Right lobe of liver (tissue), 6 donors: Measurements from ENCODE around the gene OR52I2. TPM values are rescaled to one million over a fixed set of nuclear protein-coding genes. Genes with fewer than 3 reads are reported as not detected.

Experiments used
- ATAC-seq, 4 donors: fragments of 200-7000 bp; cut with Tn5 transposase; one replicate each; pipeline ENCODE4 v1.9.1; 2020; ENCODE audit warnings: mild to moderate bottlenecking in 4 of 4, moderate library complexity in 4 of 4
- DNase-seq, 3 donors: peaks; one replicate each; pipeline ENCODE4 v3.0.0-alpha.2; 2020
- H3K27ac ChIP-seq, 3 donors: fragments of 200-600 bp; one replicate each; pipeline ENCODE4 v1.8.0; 2022
- H3K27me3 ChIP-seq, 2 donors: fragments of 200-600 bp; one replicate each; pipeline ENCODE4 v1.8.0; 2022
- H3K36me3 ChIP-seq, 4 donors: fragments of 200-600 bp; sonication (generic) in 1 of 4; one replicate each; pipeline versions ENCODE4 v1.5.1 to v1.8.0; 2017 to 2022; ENCODE audit warnings: control low read depth in 1 of 4
- H3K4me1 ChIP-seq, 4 donors: fragments of 200-600 bp; sonication (generic) in 1 of 4; one replicate each; pipeline versions ENCODE4 v1.5.1 to v1.8.0; 2017 to 2022; ENCODE audit warnings: control low read depth in 1 of 4
- H3K4me3 ChIP-seq, 3 donors: fragments of 200-600 bp; one replicate each; pipeline ENCODE4 v1.8.0; 2022
- H3K9me3 ChIP-seq, 4 donors: fragments of 200-600 bp; sonication (generic) in 1 of 4; one replicate each; pipeline versions ENCODE4 v1.5.1 to v1.8.0; 2017 to 2022; ENCODE audit warnings: control low read depth in 1 of 4
- CTCF ChIP-seq, 4 donors: fragments of 200-600 bp in 3 of 4; fragments of 450-650 bp in 1 of 4; IDR thresholded peaks; one replicate each; pipeline versions ENCODE4 v1.5.1 to v1.8.0; 2016 to 2022; ENCODE audit warnings: antibody characterized with exemption in 4 of 4, mild to moderate bottlenecking in 2 of 4
- POLR2A ChIP-seq: fragments of 450-650 bp; IDR thresholded peaks from one replicate; pipeline ENCODE4 v1.6.1; 2017; ENCODE audit warnings: antibody characterized with exemption, mild to moderate bottlenecking
- WGBS: methylation state at CpG from one replicate; pipeline ENCODE4 v1.1.6; 2018; ENCODE audit warnings: low coverage, low lambda C conversion rate; ENCODE audit not compliant: insufficient coverage; ENCODE audit errors: missing lambda C conversion rate; 5-methylcytosine and 5-hydroxymethylcytosine counted together
- intact Hi-C, 2 donors: fragments of 100-400 bp; cut with DNase I; formaldehyde crosslinking; loops; one replicate each; pipeline versions ENCODE4 v1.11.2 to v1.14.1; 2022
- total RNA-seq, 6 experiments: library from RNA; depleted of rRNA in 2 of 6; stranded (reverse); fragments of >200 nt in 2 of 6; fragmentation: NEBNext Ultra II Directional in 3 of 6; extraction: Animal tissue kit (Norgen Biotek cat#: 25700) in 3 of 6; gene quantifications; one replicate each; pipeline versions ENCODE4 v1.1.0 to v1.2.4, GENCODE V29; 2016 to 2023
- donor health status: DM: no; HTN: yes; CAD: no.
- donor health status: DM: no; HTN: no; CAD: no.
- donor health status: DM: no; HTN: no; CAD: no.
- donor health status: DM: no; HTN: yes; CAD: no.
- donor health status: DM: no; HTN: yes; CAD: no.

The OR52I2 gene
- total RNA-seq, 6 experiments from 2014 or later, result not detected

- Histone ChIP-seq H3K9me3 (no peaks in the 10 kb centered on the region), H3K4me3 (peak within 1 kb of the TSS; percentile 66 to 82 (median 76)), H3K4me1 (peaks cover 0 to 19% (median 0%) of the 10 kb centered on the region in 4 donors), H3K36me3 (peaks cover 0 to 8% (median 0%) of the 10 kb centered on the region in 4 donors), H3K27ac (peak within 1 kb of the TSS; percentile 77 to 80 (median 77)), H3K27me3 (no peaks in the 10 kb centered on the region)
- 5% methylated on average over 22 of the region's 43 CpGs for WGBS
- TF ChIP-seq CTCF (IDR thresholded peaks at IDR 0.05) (peak in 3 of 4 donors; percentile 6 to 12 (median 7)), POLR2A (peak; percentile 90)
- peak; percentile 97 to 98 (median 98) for DNase-seq
- ATAC-seq, result peak; percentile 99 to 100 (median 99)
- intact Hi-C loops, result no loop called here
These were observed 26.5 kb downstream of the OR52I2 start, which contains the start of gene TRIM68 for GRCh38 chr11:4607781-4608666. Gene TRIM68, minus strand, starts transcription at chr11:4608231. Its CDS starts 2,727 bp downstream, at chr11:4605504.

DNA sequence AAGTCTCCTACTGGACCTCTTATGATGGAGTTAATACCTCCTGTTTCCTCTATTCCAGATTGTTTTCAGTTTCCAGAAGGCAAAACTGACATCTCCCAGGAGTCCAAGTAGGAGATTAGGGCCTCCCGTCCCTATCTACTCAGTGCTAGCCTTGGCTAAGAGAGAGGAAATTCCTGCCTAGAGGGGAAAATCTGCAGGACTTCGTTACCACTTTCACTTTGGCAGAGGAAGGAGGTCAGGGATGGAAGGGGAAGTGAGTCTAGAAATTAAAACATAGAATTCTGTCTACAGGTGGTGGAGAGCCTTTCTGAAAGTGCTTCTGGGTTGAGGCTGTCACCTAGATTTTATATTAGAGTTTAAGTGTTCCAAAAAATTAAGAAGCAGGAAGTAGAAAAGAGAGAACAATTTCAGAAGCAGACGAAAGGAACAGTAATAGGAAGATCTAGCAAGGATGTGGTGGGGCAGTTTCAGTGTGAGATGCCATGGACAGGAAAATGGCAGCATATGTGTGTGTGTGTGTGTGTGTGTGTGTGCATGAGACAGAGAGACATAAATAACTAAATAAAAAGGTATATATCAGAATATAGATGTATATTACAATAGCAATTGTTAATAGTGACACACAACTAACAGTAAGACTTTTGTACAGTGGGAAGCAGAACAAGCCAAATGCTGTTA, 28.9 kb downstream of the OR52I2 start:
- 18% methylated on average over 3 of the region's 3 CpGs for WGBS
- intact Hi-C loops, result no loop called here
- ATAC-seq (no peak), DNase-seq (no peak)
- no peaks in the 10 kb centered on the region for H3K27me3 ChIP-seq
- H3K4me3 ChIP-seq, result no peak overlapping the region
- H3K36me3 ChIP-seq, result no peaks in the 10 kb centered on the region
- no peak overlapping the region for H3K27ac ChIP-seq
- peaks cover 0 to 12% (median 0%) of the 10 kb centered on the region in 4 donors for H3K4me1 ChIP-seq
- no peak for TF ChIP-seq CTCF (IDR thresholded peaks at IDR 0.05)
- TF ChIP-seq POLR2A, result no peak
- no peaks in the 10 kb centered on the region for H3K9me3 ChIP-seq

GRCh38 chr11:4611986-4612385, 30.4 kb downstream of the OR52I2 start:
- Histone ChIP-seq H3K9me3 (no peaks in the 10 kb centered on the region), H3K4me1 (peaks cover 0 to 6% (median 0%) of the 10 kb centered on the region in 4 donors), H3K27ac (no peak overlapping the region), H3K27me3 (no peaks in the 10 kb centered on the region), H3K36me3 (no peaks in the 10 kb centered on the region), H3K4me3 (no peak overlapping the region)
- intact Hi-C loops, result no loop called here
- no peak for TF ChIP-seq POLR2A
- no peak for TF ChIP-seq CTCF (IDR thresholded peaks at IDR 0.05)
- WGBS, result 60% methylated on average over 1 of the region's 2 CpGs
- DNase-seq (no peak), ATAC-seq (no peak)

- no peak overlapping the region for H3K27ac ChIP-seq
- H3K27me3 ChIP-seq, result no peaks in the 10 kb centered on the region
- H3K4me3 ChIP-seq, result no peak overlapping the region
- ATAC-seq (no peak), DNase-seq (no peak)
- H3K36me3 ChIP-seq, result no peaks in the 10 kb centered on the region
- TF ChIP-seq POLR2A, result no peak
- no peak for TF ChIP-seq CTCF (IDR thresholded peaks at IDR 0.05)
- no peaks in the 10 kb centered on the region for H3K4me1 ChIP-seq
- intact Hi-C loops, result no loop called here
- H3K9me3 ChIP-seq, result no peaks in the 10 kb centered on the region
These were observed 34.4 kb downstream of the OR52I2 start for GRCh38 chr11:4615856-4616444.
